Testis (tissue), 3 donors: ENCODE measurements around the gene CA10. TPM values are rescaled to one million over a fixed set of nuclear protein-coding genes. Genes with fewer than 3 reads are reported as not detected.

Source experiments
- DNase-seq: peaks from one replicate; pipeline ENCODE4 v3.0.0-alpha.2; 2019
- H3K27ac ChIP-seq, 2 donors: fragments of 200-600 bp; sonication (generic); one replicate each; pipeline ENCODE4 v1.5.1; 2019
- H3K27me3 ChIP-seq: fragments of 200-600 bp; sonication (generic); one replicate; pipeline ENCODE4 v1.5.1; 2019
- H3K36me3 ChIP-seq: fragments of 200-600 bp; sonication (generic); one replicate; pipeline ENCODE4 v1.5.1; 2017; ENCODE audit warnings: low read depth; ENCODE audit errors: missing control alignments
- H3K4me1 ChIP-seq: fragments of 200-600 bp; sonication (generic); one replicate; pipeline ENCODE4 v1.5.1; 2019
- H3K4me3 ChIP-seq, 2 donors: fragments of 200-600 bp; sonication (generic); one replicate each; pipeline ENCODE4 v1.5.1; 2017 to 2019
- H3K9me3 ChIP-seq: fragments of 200-600 bp; sonication (generic); one replicate; pipeline ENCODE4 v1.5.1; 2017
- POLR2A ChIP-seq: fragments of 450-650 bp; IDR thresholded peaks from one replicate; pipeline ENCODE4 v1.6.1; 2017; ENCODE audit warnings: antibody characterized with exemption, mild to moderate bottlenecking, moderate library complexity
- WGBS, 2 donors: methylation state at CpG; one replicate each; pipeline ENCODE4 v1.1.5; 2018; 5-methylcytosine and 5-hydroxymethylcytosine counted together
- intact Hi-C: fragments of 100-400 bp; cut with DNase I; formaldehyde crosslinking; loops from one replicate; pipeline ENCODE4 v1.15.1; 2023; ENCODE audit warnings: low total_unique reads
- polyA plus RNA-seq: library from polyadenylated mRNA; stranded (reverse); fragments of 350-450 nt; fragmentation: Illumina TruSeq; extraction: RNeasy Lipid Tissue Mini Kit (QIAGEN cat#74804); gene quantifications from one replicate; pipeline ENCODE4 v1.2.3, GENCODE V29; 2014; ENCODE audit warnings: low read depth, low replicate concordance; ENCODE audit not compliant: insufficient read depth
- total RNA-seq, 2 donors: library from RNA; depleted of rRNA; stranded (reverse); fragments of >200 nt; gene quantifications; one replicate each; pipeline ENCODE4 v1.2.3, GENCODE V29; 2016
- TF ChIP-seq, protein P1 (sequence below), 3 experiments: fragments of 450-650 bp in 2 of 3; fragments of 200-600 bp in 1 of 3; sonication (generic) in 1 of 3; IDR thresholded peaks; one replicate each; pipeline ENCODE4 v1.5.1; 2016 to 2019; ENCODE audit warnings: antibody characterized with exemption in 3 of 3, mild to moderate bottlenecking in 2 of 3, moderate library complexity in 1 of 3

CA10 gene
- total and polyA plus RNA-seq, 3 donors from 2014 or later = 5.0 to 30.7 (median 5.3) TPM

DNA sequence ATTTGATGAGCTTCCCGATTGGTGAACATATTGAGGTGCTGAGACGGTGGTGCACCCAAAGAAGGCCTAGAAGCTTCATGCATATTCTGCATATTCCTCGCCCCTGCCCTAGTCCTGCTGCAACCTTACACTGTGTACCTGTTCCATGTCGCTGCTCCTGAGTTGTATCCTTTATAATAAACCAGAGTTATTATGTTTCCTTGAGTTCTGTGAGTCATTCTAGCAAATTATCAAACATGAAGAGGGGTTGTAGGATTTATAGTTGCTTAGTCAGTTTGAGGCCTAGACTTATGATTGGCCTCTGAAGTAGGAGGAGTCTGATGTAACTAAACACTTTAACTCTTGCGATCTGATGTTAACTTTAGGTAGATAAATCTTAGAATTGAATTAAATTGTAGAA is 436.8 kb downstream of the CA10 start:
- Histone ChIP-seq H3K4me1 (no peaks in the 10 kb centered on the region), H3K4me3 (no peak overlapping the region), H3K9me3 (no peaks in the 10 kb centered on the region), H3K27ac (no peak overlapping the region), H3K27me3 (no peaks in the 10 kb centered on the region), H3K36me3 (no peaks in the 10 kb centered on the region)
- intact Hi-C loops = no loop called here
- TF ChIP-seq POLR2A = no peak
- TF ChIP-seq, protein P1, sequence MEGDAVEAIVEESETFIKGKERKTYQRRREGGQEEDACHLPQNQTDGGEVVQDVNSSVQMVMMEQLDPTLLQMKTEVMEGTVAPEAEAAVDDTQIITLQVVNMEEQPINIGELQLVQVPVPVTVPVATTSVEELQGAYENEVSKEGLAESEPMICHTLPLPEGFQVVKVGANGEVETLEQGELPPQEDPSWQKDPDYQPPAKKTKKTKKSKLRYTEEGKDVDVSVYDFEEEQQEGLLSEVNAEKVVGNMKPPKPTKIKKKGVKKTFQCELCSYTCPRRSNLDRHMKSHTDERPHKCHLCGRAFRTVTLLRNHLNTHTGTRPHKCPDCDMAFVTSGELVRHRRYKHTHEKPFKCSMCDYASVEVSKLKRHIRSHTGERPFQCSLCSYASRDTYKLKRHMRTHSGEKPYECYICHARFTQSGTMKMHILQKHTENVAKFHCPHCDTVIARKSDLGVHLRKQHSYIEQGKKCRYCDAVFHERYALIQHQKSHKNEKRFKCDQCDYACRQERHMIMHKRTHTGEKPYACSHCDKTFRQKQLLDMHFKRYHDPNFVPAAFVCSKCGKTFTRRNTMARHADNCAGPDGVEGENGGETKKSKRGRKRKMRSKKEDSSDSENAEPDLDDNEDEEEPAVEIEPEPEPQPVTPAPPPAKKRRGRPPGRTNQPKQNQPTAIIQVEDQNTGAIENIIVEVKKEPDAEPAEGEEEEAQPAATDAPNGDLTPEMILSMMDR (IDR thresholded peaks at IDR 0.05) = no peak
- 89 to 92% methylated on average over 5 of the region's 5 CpGs for WGBS, 2 donors
- no peak for DNase-seq

DNA sequence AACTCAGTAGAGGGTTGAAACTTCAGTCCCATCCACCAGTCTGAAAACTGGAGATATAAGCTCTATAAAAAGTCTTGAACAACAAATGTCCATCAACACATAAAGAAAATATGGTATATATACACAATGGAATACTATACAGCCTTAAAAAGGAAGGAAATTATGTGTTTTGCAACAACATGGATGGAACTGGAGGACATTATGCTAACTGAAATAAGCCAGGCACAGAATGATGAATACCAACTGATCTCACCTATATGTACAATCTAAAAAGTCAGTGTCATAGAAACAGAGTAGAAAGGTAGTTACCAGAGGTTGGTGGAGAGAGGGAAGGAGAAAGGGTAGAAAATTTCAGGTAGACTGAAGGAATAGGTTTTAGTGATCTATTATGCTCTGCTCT is 438.1 kb downstream of the CA10 start:
- no peaks in the 10 kb centered on the region for H3K27me3 ChIP-seq
- no peak overlapping the region for H3K4me3 ChIP-seq
- no peaks in the 10 kb centered on the region for H3K36me3 ChIP-seq
- DNase-seq = no peak
- H3K27ac ChIP-seq = no peak overlapping the region
- H3K4me1 ChIP-seq = no peaks in the 10 kb centered on the region
- intact Hi-C loops = no loop called here
- H3K9me3 ChIP-seq = no peaks in the 10 kb centered on the region
- TF ChIP-seq, protein P1 (IDR thresholded peaks at IDR 0.05) = no peak
- TF ChIP-seq POLR2A = no peak

DNA sequence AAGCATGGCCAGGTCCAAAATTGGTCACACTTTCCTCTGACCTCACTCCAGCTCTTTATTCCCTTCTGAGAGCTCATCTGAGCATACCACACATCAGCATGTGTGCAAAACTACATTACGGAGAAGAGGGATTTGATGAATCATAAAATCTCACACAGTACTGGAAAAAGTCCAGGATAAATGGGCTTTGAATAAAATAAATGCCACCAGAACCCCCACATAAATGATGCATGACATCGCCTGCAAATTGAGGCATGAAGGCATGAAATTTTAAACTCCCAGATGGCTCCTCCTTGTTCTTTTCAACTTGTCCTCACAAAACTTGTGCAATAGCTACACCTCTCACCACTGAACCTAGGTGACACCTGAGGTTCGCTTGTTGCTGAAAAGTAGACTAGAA is 439.5 kb downstream of the CA10 start:
- TF ChIP-seq, protein P1 (IDR thresholded peaks at IDR 0.05) = no peak
- no peak for TF ChIP-seq POLR2A
- DNase-seq = no peak
- no peaks in the 10 kb centered on the region for H3K9me3 ChIP-seq
- no peaks in the 10 kb centered on the region for H3K36me3 ChIP-seq
- H3K4me3 ChIP-seq = no peak overlapping the region
- no peaks in the 10 kb centered on the region for H3K4me1 ChIP-seq
- no peaks in the 10 kb centered on the region for H3K27me3 ChIP-seq
- intact Hi-C loops = no loop called here
- no peak overlapping the region for H3K27ac ChIP-seq
- WGBS, 2 donors = 82 to 93% methylated on average over 3 of the region's 3 CpGs

DNA sequence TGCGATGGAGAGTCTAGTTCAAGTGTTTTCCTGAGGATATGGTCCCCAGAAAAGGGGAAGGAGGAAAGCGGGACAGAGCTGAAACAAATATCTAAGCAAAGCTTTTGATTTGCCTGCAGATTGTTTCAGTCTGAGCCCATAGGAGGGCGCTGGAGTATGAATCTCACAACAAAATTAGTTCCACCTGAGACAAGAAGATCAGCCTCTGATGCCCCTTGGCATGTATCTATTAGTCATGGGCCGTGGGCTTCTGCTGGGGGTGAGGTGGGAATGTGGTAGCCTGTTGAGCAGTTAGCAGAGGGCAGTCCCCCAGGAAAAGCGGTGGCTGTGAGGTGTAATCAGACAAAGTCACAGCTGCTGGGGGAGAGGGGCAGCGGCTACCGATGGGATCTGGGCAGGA is 446.9 kb downstream of the CA10 start:
- no peak for DNase-seq

DNA sequence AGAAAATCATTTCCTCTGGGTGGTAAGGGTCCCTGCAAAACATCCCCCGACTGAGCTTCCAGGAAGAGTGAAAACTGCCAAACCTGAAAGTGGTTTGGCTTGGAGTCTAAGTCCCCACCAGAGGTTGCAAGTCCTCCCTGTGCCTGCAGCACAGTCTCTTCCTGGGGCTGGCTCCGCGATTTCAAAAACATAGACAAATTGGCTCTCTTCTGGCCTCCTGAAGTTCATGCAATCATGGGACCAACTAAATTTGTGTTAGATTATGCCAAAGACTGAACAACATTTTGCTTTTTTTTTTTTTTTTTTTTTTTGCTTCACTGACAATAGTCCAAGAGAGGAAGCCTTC is 447.9 kb downstream of the CA10 start:
- 49 to 54% methylated on average over 3 of the region's 3 CpGs for WGBS, 2 donors
- H3K9me3 ChIP-seq = no peaks in the 10 kb centered on the region
- DNase-seq = no peak
- H3K4me3 ChIP-seq = no peak overlapping the region
- H3K27me3 ChIP-seq = no peaks in the 10 kb centered on the region
- no peak overlapping the region for H3K27ac ChIP-seq
- no peak for TF ChIP-seq POLR2A
- TF ChIP-seq, protein P1 (IDR thresholded peaks at IDR 0.05) = no peak
- peaks cover 13% of the 10 kb centered on the region for H3K4me1 ChIP-seq
- H3K36me3 ChIP-seq = no peaks in the 10 kb centered on the region
- intact Hi-C loops = no loop called here

More for the DNA sequence above, 446.9 kb downstream of the CA10 start:
- Histone ChIP-seq H3K36me3 (no peaks in the 10 kb centered on the region), H3K9me3 (no peaks in the 10 kb centered on the region), H3K4me3 (no peak overlapping the region), H3K27me3 (no peaks in the 10 kb centered on the region), H3K27ac (no peak overlapping the region), H3K4me1 (peaks cover 13% of the 10 kb centered on the region)
- WGBS, 2 donors = 82 to 86% methylated on average over 7 of the region's 7 CpGs
- TF ChIP-seq POLR2A = no peak
- TF ChIP-seq, protein P1 (IDR thresholded peaks at IDR 0.05) = no peak
- intact Hi-C loops = no loop called here
